Ascending aorta (tissue), 2 donors: ENCODE measurements around the gene SPINDOC. TPM values are rescaled to one million over a fixed set of nuclear protein-coding genes. Genes with fewer than 3 reads are reported as not detected.
A peak's percentile ranks its signal among the peaks of the same experiment; 100 is the strongest.
"Not testable (repeated sequence)": the region's sequence is repeated elsewhere in the genome, so short reads cannot be mapped to it uniquely, and the experiment has no call there.

ENCODE experiments used
- DNase-seq, 2 donors: peaks; one replicate each; pipeline ENCODE4 v3.0.0-alpha.2; 2019; ENCODE audit warnings: low spot score in 2 of 2
- H3K27ac ChIP-seq, 2 donors: fragments of 200-600 bp; sonication (generic); one replicate each; pipeline ENCODE4 v1.5.1; 2016 to 2017; ENCODE audit warnings: mild to moderate bottlenecking in 1 of 2
- H3K27me3 ChIP-seq: fragments of 200-600 bp; sonication (generic); one replicate; pipeline ENCODE4 v1.5.1; 2017
- H3K36me3 ChIP-seq, 2 donors: fragments of 200-600 bp; sonication (generic); one replicate each; pipeline ENCODE4 v1.5.1; 2016
- H3K4me1 ChIP-seq, 2 donors: fragments of 200-600 bp; sonication (generic); one replicate each; pipeline ENCODE4 v1.5.1; 2016 to 2017; ENCODE audit warnings: mild to moderate bottlenecking in 1 of 2
- H3K4me3 ChIP-seq, 2 donors: fragments of 200-600 bp; sonication (generic); one replicate each; pipeline ENCODE4 v1.5.1; 2016 to 2017; ENCODE audit warnings: mild to moderate bottlenecking in 1 of 2
- H3K9me3 ChIP-seq, 2 donors: fragments of 200-600 bp; sonication (generic); one replicate each; pipeline ENCODE4 v1.5.1; 2016
- CTCF ChIP-seq, 3 experiments: fragments of 200-600 bp in 2 of 3; fragments of 450-650 bp in 1 of 3; sonication (generic) in 2 of 3; IDR thresholded peaks; one replicate each; pipeline ENCODE4 v1.5.1; 2016 to 2019; ENCODE audit warnings: antibody characterized with exemption in 3 of 3, mild to moderate bottlenecking in 1 of 3, moderate library complexity in 1 of 3
- intact Hi-C: fragments of 100-400 bp; cut with DNase I; formaldehyde crosslinking; loops from one replicate; pipeline ENCODE4 v1.15.1; 2023
- total RNA-seq: library from RNA; depleted of rRNA; stranded (reverse); fragments of >200 nt; gene quantifications from one replicate; pipeline ENCODE4 v1.1.0, GENCODE V29; 2016

Gene SPINDOC
- total RNA-seq, 1 donor from 2014 or later, result 5.0 TPM

GRCh38 chr11:63854696-63855095 is 41.4 kb downstream of the SPINDOC start:
- Histone ChIP-seq H3K9me3 (no peaks in the 10 kb centered on the region), H3K4me3 (no peak overlapping the region), H3K4me1 (no peaks in the 10 kb centered on the region), H3K36me3 (peaks cover 0 to 4% of the 10 kb centered on the region in 2 donors), H3K27me3 (no peaks in the 10 kb centered on the region), H3K27ac (no peak overlapping the region)
- TF ChIP-seq CTCF (IDR thresholded peaks at IDR 0.05), result no peak
- intact Hi-C loops, result no loop called here
- no peak for DNase-seq

- Histone ChIP-seq H3K9me3 (no peaks in the 10 kb centered on the region), H3K27me3 (no peaks in the 10 kb centered on the region), H3K4me1 (no peaks in the 10 kb centered on the region), H3K4me3 (no peak overlapping the region), H3K27ac (no peak overlapping the region), H3K36me3 (peaks cover 0 to 6% of the 10 kb centered on the region in 2 donors)
- no peak for DNase-seq
- no peak for TF ChIP-seq CTCF (IDR thresholded peaks at IDR 0.05)
- intact Hi-C loops, result no loop called here
These were observed 42.7 kb downstream of the SPINDOC start for GRCh38 chr11:63855975-63856374.

GRCh38 chr11:63858628-63859550 is 45.6 kb downstream of the SPINDOC start:
- intact Hi-C loops, result no loop called here
- no peak overlapping the region for H3K4me3 ChIP-seq
- peak in 1 of 2 donors; percentile 27 for DNase-seq
- H3K36me3 ChIP-seq, result peaks cover 0 to 6% of the 10 kb centered on the region in 2 donors
- no peak overlapping the region for H3K27ac ChIP-seq
- no peaks in the 10 kb centered on the region for H3K9me3 ChIP-seq
- no peaks in the 10 kb centered on the region for H3K4me1 ChIP-seq
- H3K27me3 ChIP-seq, result no peaks in the 10 kb centered on the region
- TF ChIP-seq CTCF (IDR thresholded peaks at IDR 0.05), result no peak

- no peaks in the 10 kb centered on the region for H3K27me3 ChIP-seq
- peaks cover 0 to 7% of the 10 kb centered on the region in 2 donors for H3K4me1 ChIP-seq
- no peak overlapping the region for H3K4me3 ChIP-seq
- no peak overlapping the region for H3K27ac ChIP-seq
- H3K9me3 ChIP-seq, result no peaks in the 10 kb centered on the region
- H3K36me3 ChIP-seq, result peaks cover 0 to 11% of the 10 kb centered on the region in 2 donors
- TF ChIP-seq CTCF (IDR thresholded peaks at IDR 0.05), result no peak
- intact Hi-C loops, result no loop called here
- no peak for DNase-seq
These were observed 49.7 kb downstream of the SPINDOC start for GRCh38 chr11:63862923-63863322.

GRCh38 chr11:63863620-63864019 is 50.4 kb downstream of the SPINDOC start:
- H3K9me3 ChIP-seq, H3K27me3 ChIP-seq, intact Hi-C loops, DNase-seq, H3K4me1 ChIP-seq, H3K4me3 ChIP-seq, H3K27ac ChIP-seq: not testable (repeated sequence)
- H3K36me3 ChIP-seq, result peaks cover 0 to 11% of the 10 kb centered on the region in 2 donors

- no peak for DNase-seq
- Histone ChIP-seq H3K27me3 (no peaks in the 10 kb centered on the region), H3K9me3 (no peaks in the 10 kb centered on the region), H3K4me1 (peaks cover 7 to 31% of the 10 kb centered on the region in 2 donors), H3K36me3 (peaks cover 0 to 6% of the 10 kb centered on the region in 2 donors), H3K4me3 (no peak overlapping the region), H3K27ac (no peak overlapping the region)
- no peak for TF ChIP-seq CTCF (IDR thresholded peaks at IDR 0.05)
- intact Hi-C loops, result no loop called here
These were observed 53.0 kb downstream of the SPINDOC start for GRCh38 chr11:63866211-63866610.
